Astrocyte (in vitro differentiated cells and primary cell): ENCODE results near the gene ZNF343. TPM values are rescaled to one million over a fixed set of nuclear protein-coding genes. Genes with fewer than 3 reads are reported as not detected.
"Not testable (repeated sequence)": the region's sequence is repeated elsewhere in the genome, so short reads cannot be mapped to it uniquely, and the experiment has no call there.

Experiments used
- DNase-seq: peaks from one replicate; pipeline ENCODE4 v3.0.0-alpha.2; 2010; ENCODE audit warnings: low read depth
- FAIRE-seq: peaks from 2 replicates; lab custom pipeline; 2011; peaks lifted over from hg19 to GRCh38; lab: Jason Lieb, UNC
- H2AFZ ChIP-seq: 2 replicates; pipeline ENCODE4 v1.6.0; 2012; ENCODE audit warnings: low read depth, low read length, inconsistent platforms
- H3K27ac ChIP-seq: 2 replicates; pipeline ENCODE4 v1.5.1; 2011; ENCODE audit warnings: low read depth, low read length, inconsistent platforms
- H3K27me3 ChIP-seq: 2 replicates; pipeline ENCODE4 v1.6.0; 2011; ENCODE audit warnings: low read length, inconsistent platforms; ENCODE audit not compliant: insufficient read depth
- H3K36me3 ChIP-seq: 2 replicates; pipeline ENCODE4 v1.5.1; 2011; ENCODE audit warnings: low read length, inconsistent platforms; ENCODE audit not compliant: insufficient read depth
- H3K4me1 ChIP-seq: 2 replicates; pipeline ENCODE4 v1.5.1; 2011; ENCODE audit warnings: low read length, inconsistent platforms; ENCODE audit not compliant: insufficient read depth
- H3K4me2 ChIP-seq: 2 replicates; pipeline ENCODE4 v1.6.0; 2012; ENCODE audit warnings: low read length, inconsistent platforms
- H3K4me3 ChIP-seq: 2 replicates; pipeline ENCODE4 v1.5.1; 2011; ENCODE audit warnings: low read depth, mild to moderate bottlenecking, low read length, inconsistent platforms; ENCODE audit not compliant: insufficient read depth
- H3K79me2 ChIP-seq: 2 replicates; pipeline ENCODE4 v1.6.0; 2012; ENCODE audit warnings: mild to moderate bottlenecking, low read length, inconsistent platforms; ENCODE audit not compliant: insufficient read depth
- H3K9ac ChIP-seq: 2 replicates; pipeline ENCODE4 v1.6.0; 2012; ENCODE audit warnings: mild to moderate bottlenecking, low read length, inconsistent platforms
- H3K9me3 ChIP-seq: 2 replicates; pipeline ENCODE4 v1.5.1; 2012; ENCODE audit warnings: low read depth, mild to moderate bottlenecking, low read length, inconsistent platforms; ENCODE audit not compliant: insufficient read depth
- H4K20me1 ChIP-seq: 2 replicates; pipeline ENCODE4 v1.6.0; 2012; ENCODE audit warnings: low read length, inconsistent platforms; ENCODE audit not compliant: insufficient read depth
- H3K27ac Mint-ChIP-seq: one replicate; pipeline ENCODE4 v1.8.0; 2021; ENCODE audit warnings: mild to moderate bottlenecking, mixed read lengths; ENCODE audit not compliant: unreplicated experiment
- H3K27me3 Mint-ChIP-seq: one replicate; pipeline ENCODE4 v1.8.0; 2021; ENCODE audit warnings: low read depth, mixed read lengths; ENCODE audit not compliant: unreplicated experiment
- H3K36me3 Mint-ChIP-seq: one replicate; pipeline ENCODE4 v1.8.0; 2021; ENCODE audit warnings: low read depth, mixed read lengths; ENCODE audit not compliant: unreplicated experiment
- H3K4me1 Mint-ChIP-seq: one replicate; pipeline ENCODE4 v1.8.0; 2021; ENCODE audit warnings: low read depth, mixed read lengths; ENCODE audit not compliant: unreplicated experiment
- H3K4me3 Mint-ChIP-seq: one replicate; pipeline ENCODE4 v1.8.0; 2021; ENCODE audit warnings: mild to moderate bottlenecking, moderate library complexity, mixed read lengths; ENCODE audit not compliant: unreplicated experiment
- H3K9me3 Mint-ChIP-seq: one replicate; pipeline ENCODE4 v1.8.0; 2021; ENCODE audit warnings: mild to moderate bottlenecking, mixed read lengths; ENCODE audit not compliant: unreplicated experiment
- EZH2 ChIP-seq: IDR thresholded peaks from 2 replicates; pipeline ENCODE4 v1.6.1; 2012; ENCODE audit warnings: mild to moderate bottlenecking, low read length, inconsistent platforms; ENCODE audit not compliant: insufficient read depth
- total RNA-seq: library from RNA; stranded (reverse); gene quantifications from 2 replicates; pipeline ENCODE4 v1.2.1, GENCODE V29; 2021
- TF ChIP-seq, protein P1 (sequence below): IDR thresholded peaks from 2 replicates; pipeline ENCODE4 v1.5.1; 2011; ENCODE audit warnings: low read depth, mild to moderate bottlenecking, inconsistent platforms, low read length, moderate library complexity; ENCODE audit not compliant: insufficient read depth

The ZNF343 gene
- total RNA-seq, 1 donor from 2014 or later: 9.6 TPM

DNA sequence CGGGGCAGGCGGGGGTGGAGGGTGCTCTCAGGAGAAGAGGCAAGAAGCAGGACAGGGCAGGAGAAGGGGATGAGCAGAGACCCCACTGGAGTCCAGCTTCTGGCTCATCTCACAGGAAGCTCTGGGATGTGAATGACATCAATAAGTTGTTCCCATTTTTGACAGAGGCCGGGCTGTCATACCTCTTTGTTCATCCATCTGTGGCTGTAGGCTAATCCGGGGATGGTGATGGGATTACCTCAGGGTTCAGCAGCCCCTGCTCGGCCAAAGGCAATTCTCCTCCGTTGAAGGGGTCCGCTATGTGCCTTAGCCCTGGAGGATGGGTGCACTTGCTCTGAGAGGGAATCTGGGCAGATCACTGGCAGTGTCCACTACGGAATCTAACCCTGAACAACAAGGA, 24.4 kb upstream of the ZNF343 start:
- no peak overlapping the region for H3K4me2 ChIP-seq
- no peak overlapping the region for H3K4me3 ChIP-seq
- H4K20me1 ChIP-seq: no peaks in the 10 kb centered on the region
- no peak for FAIRE-seq
- Mint-ChIP-seq H3K27ac (no peak overlapping the region), H3K4me1 (no peaks in the 10 kb centered on the region), H3K4me3 (no peak overlapping the region), H3K27me3 (peaks cover 49% of the 10 kb centered on the region), H3K9me3 (no peaks in the 10 kb centered on the region), H3K36me3 (no peaks in the 10 kb centered on the region)
- no peak overlapping the region for H2AFZ ChIP-seq
- H3K9ac ChIP-seq: no peak overlapping the region
- H3K27me3 ChIP-seq: peaks cover 22% of the 10 kb centered on the region
- no peaks in the 10 kb centered on the region for H3K79me2 ChIP-seq
- no peak for TF ChIP-seq EZH2
- TF ChIP-seq, protein P1, sequence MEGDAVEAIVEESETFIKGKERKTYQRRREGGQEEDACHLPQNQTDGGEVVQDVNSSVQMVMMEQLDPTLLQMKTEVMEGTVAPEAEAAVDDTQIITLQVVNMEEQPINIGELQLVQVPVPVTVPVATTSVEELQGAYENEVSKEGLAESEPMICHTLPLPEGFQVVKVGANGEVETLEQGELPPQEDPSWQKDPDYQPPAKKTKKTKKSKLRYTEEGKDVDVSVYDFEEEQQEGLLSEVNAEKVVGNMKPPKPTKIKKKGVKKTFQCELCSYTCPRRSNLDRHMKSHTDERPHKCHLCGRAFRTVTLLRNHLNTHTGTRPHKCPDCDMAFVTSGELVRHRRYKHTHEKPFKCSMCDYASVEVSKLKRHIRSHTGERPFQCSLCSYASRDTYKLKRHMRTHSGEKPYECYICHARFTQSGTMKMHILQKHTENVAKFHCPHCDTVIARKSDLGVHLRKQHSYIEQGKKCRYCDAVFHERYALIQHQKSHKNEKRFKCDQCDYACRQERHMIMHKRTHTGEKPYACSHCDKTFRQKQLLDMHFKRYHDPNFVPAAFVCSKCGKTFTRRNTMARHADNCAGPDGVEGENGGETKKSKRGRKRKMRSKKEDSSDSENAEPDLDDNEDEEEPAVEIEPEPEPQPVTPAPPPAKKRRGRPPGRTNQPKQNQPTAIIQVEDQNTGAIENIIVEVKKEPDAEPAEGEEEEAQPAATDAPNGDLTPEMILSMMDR: no peak
- no peak overlapping the region for H3K27ac ChIP-seq
- H3K4me1 ChIP-seq: no peaks in the 10 kb centered on the region
- H3K9me3 ChIP-seq: no peaks in the 10 kb centered on the region
- DNase-seq: no peak
- H3K36me3 ChIP-seq: no peaks in the 10 kb centered on the region

DNA sequence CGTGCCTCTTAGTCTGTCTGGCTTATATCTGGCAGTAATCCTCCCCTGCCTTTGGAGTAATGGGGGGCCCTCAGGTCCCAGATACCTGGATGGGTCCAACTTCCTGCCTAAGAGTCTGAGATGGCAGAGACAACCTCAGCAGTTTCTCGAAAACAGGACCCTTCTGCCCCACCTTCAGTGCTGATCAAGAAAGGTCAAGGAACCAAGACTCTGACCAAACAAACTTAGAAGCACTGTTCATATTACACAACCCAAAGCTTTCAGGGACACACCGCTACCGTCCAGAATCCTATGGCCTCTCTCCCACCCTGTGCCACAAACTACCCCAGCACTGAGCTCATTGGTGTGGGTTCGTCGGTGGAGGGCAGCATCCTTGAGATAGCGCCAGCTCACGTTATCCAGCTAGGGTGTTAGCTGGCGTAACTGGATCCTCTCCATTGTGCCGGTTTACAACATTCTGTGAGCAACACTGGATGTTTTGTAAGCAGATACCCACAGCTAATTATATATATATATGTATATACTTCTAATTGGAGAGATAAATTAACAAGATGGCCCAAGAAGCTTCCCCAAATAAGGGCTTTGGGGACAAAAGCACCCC, 20.1 kb upstream of the ZNF343 start:
- no peaks in the 10 kb centered on the region for H4K20me1 ChIP-seq
- DNase-seq (no peak), FAIRE-seq (no peak)
- H3K9ac ChIP-seq: no peak overlapping the region
- no peak overlapping the region for H2AFZ ChIP-seq
- H3K27me3 ChIP-seq: peaks cover 10% of the 10 kb centered on the region
- TF ChIP-seq, protein P1: no peak
- H3K4me1 Mint-ChIP-seq: no peaks in the 10 kb centered on the region
- H3K79me2 ChIP-seq: no peaks in the 10 kb centered on the region
- no peaks in the 10 kb centered on the region for H3K36me3 ChIP-seq
- H3K4me3 ChIP-seq: no peak overlapping the region
- peaks cover 7% of the 10 kb centered on the region for H3K4me1 ChIP-seq
- H3K27me3 Mint-ChIP-seq: peaks cover 44% of the 10 kb centered on the region
- no peak overlapping the region for H3K4me3 Mint-ChIP-seq
- H3K27ac ChIP-seq: no peak overlapping the region
- no peaks in the 10 kb centered on the region for H3K9me3 Mint-ChIP-seq
- H3K27ac Mint-ChIP-seq: no peak overlapping the region
- no peaks in the 10 kb centered on the region for H3K9me3 ChIP-seq
- H3K4me2 ChIP-seq: no peak overlapping the region
- no peaks in the 10 kb centered on the region for H3K36me3 Mint-ChIP-seq

DNA sequence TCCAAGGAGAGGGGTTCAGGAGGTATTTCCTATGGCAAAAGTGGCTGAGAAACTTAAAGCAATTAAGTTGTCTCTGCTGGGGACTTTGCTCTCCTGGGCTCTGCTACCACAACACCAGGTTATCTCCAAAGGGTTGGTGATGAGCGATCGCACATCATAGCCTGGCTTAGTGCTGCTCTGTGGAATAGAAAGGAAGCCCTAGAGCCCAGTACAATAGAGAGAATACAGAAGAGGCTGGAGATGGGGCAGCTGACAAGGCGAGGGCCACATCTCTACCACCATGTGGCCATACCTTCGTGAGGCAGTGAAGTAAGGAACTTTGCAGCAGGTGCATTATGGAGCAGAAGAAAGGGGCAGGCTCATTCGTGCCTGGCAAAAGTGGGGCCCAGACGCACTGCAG, 19.0 kb upstream of the ZNF343 start:
- Histone ChIP-seq H3K9me3 (no peaks in the 10 kb centered on the region), H3K36me3 (no peaks in the 10 kb centered on the region), H3K9ac (no peak overlapping the region), H4K20me1 (no peaks in the 10 kb centered on the region), H3K4me3 (no peak overlapping the region), H3K4me1 (peaks cover 7% of the 10 kb centered on the region), H3K4me2 (no peak overlapping the region), H3K27ac (no peak overlapping the region), H2AFZ (no peak overlapping the region), H3K27me3 (peaks cover 3% of the 10 kb centered on the region), H3K79me2 (no peaks in the 10 kb centered on the region)
- FAIRE-seq: no peak
- Mint-ChIP-seq H3K4me3 (no peak overlapping the region), H3K27ac (no peak overlapping the region), H3K27me3 (peaks cover 38% of the 10 kb centered on the region), H3K4me1 (no peaks in the 10 kb centered on the region), H3K36me3 (no peaks in the 10 kb centered on the region), H3K9me3 (no peaks in the 10 kb centered on the region)
- TF ChIP-seq EZH2: no peak
- TF ChIP-seq, protein P1: no peak
- DNase-seq: no peak

DNA sequence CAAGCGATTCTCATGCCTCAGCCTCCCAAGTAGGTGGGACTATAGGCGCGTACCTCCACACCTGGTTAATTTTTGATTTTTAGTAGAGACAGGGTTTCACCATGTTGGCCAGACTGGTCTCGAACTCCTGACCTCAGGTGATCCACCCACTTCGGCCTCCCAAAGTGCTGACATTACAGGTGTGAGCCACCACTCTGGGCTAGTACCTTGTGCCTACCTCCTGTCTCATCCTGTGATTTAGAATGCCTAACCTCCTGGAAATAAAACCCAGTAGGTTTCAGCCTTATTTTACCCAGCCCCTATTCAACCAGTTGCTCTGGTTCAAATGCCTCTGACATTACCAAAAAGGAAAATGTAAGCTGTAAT, 17.5 kb upstream of the ZNF343 start:
- FAIRE-seq, H3K27ac ChIP-seq: not testable (repeated sequence)

More for the DNA sequence above, 17.5 kb upstream of the ZNF343 start:
- Mint-ChIP-seq H3K4me3 (peak overlapping the region; percentile 72), H3K27me3 (peaks cover 36% of the 10 kb centered on the region)
- H3K4me1 ChIP-seq, H3K36me3 Mint-ChIP-seq, H3K9me3 ChIP-seq, H2AFZ ChIP-seq, DNase-seq, H3K4me2 ChIP-seq, H3K79me2 ChIP-seq, H3K27ac Mint-ChIP-seq, H3K9me3 Mint-ChIP-seq, H3K27me3 ChIP-seq, H4K20me1 ChIP-seq, H3K36me3 ChIP-seq, H3K9ac ChIP-seq, H3K4me1 Mint-ChIP-seq, H3K4me3 ChIP-seq: not testable (repeated sequence)
